ENCODE data around the gene RPS6KA4. TPM values are rescaled to one million over a fixed set of nuclear protein-coding genes. Genes with fewer than 3 reads are reported as not detected.
A peak's percentile ranks its signal among the peaks of the same experiment; 100 is the strongest.

Gene RPS6KA4
- polyA plus RNA-seq (16.7 and 24.6 TPM in 2 replicates), polyA minus RNA-seq (9.3 and 10.5 TPM in 2 replicates)

GRCh38 chr11:64358907-64359711 lies at the start of gene RPS6KA4:
Gene RPS6KA4 (plus strand): TSS chr11:64359162. CDS start chr11:64359236, 74 bp downstream.
- no peaks in the 10 kb centered on the region for H3F3A ChIP-seq (ENCODE audit: insufficient read depth, low read length, poor library complexity, severe bottlenecking)
- H3K4me3 ChIP-seq (ENCODE audit: low read length), result peak within 1 kb of the TSS; percentile 75
- H3K27ac ChIP-seq (ENCODE audit: low read length), result no peak within 1 kb of the TSS
- H3K4me2 ChIP-seq (ENCODE audit: low read length), result peak within 1 kb of the TSS; percentile 76
- TF ChIP-seq MXI1 (conservative IDR thresholded peaks at IDR 0.05; ENCODE audit: poor library complexity, severe bottlenecking) (peak; percentile 29), REST (IDR thresholded peaks at IDR 0.05; ENCODE audit: borderline replicate concordance) (no peak), RAD21 (conservative IDR thresholded peaks at IDR 0.05) (peak; percentile 8), POLR2AphosphoS5 (IDR thresholded peaks at IDR 0.05) (no peak), TAF1 (IDR thresholded peaks at IDR 0.05; ENCODE audit: low read depth) (no peak), EZH2 (IDR thresholded peaks at IDR 0.05; ENCODE audit: borderline replicate concordance, insufficient read depth, low read length, poor library complexity, severe bottlenecking) (no peak), CTCF (IDR thresholded peaks at IDR 0.05; ENCODE audit: poor library complexity, severe bottlenecking) (peak; percentile 18), EP300 (conservative IDR thresholded peaks at IDR 0.05; ENCODE audit: poor library complexity, severe bottlenecking) (no peak), SMC3 (conservative IDR thresholded peaks at IDR 0.05; ENCODE audit: poor library complexity) (peak; percentile 15)
- H3K9me2 ChIP-seq (ENCODE audit: insufficient read depth, low read length), result no peaks in the 10 kb centered on the region
- H4K20me1 ChIP-seq (ENCODE audit: insufficient read depth), result no peaks in the 10 kb centered on the region
- H3K27me3 ChIP-seq (ENCODE audit: insufficient read depth, low read depth, low read length), result no peaks in the 10 kb centered on the region
- H3K79me2 ChIP-seq (replicated peaks; ENCODE audit: insufficient read depth, low read length), result no peaks in the 10 kb centered on the region
- peak within 1 kb of the TSS; percentile 60 for H2AFZ ChIP-seq (ENCODE audit: low read depth, low read length)
- H3K9me3 ChIP-seq (ENCODE audit: low read length), result no peaks in the 10 kb centered on the region
- H3K36me3 ChIP-seq (ENCODE audit: insufficient read depth, low read length), result no peaks in the 10 kb centered on the region
- H3K9ac ChIP-seq (ENCODE audit: low read length), result peak within 1 kb of the TSS; percentile 71

- no peak overlapping the region for H2AFZ ChIP-seq (ENCODE audit: low read depth, low read length)
- H3F3A ChIP-seq (ENCODE audit: insufficient read depth, low read length, poor library complexity, severe bottlenecking), result no peaks in the 10 kb centered on the region
- no peaks in the 10 kb centered on the region for H3K36me3 ChIP-seq (ENCODE audit: insufficient read depth, low read length)
- H3K9ac ChIP-seq (ENCODE audit: low read length), result no peak overlapping the region
- no peaks in the 10 kb centered on the region for H3K79me2 ChIP-seq (replicated peaks; ENCODE audit: insufficient read depth, low read length)
- no peak overlapping the region for H3K4me2 ChIP-seq (ENCODE audit: low read length)
- no peaks in the 10 kb centered on the region for H3K9me2 ChIP-seq (ENCODE audit: insufficient read depth, low read length)
- no peak overlapping the region for H3K27ac ChIP-seq (ENCODE audit: low read length)
- TF ChIP-seq POLR2AphosphoS5 (IDR thresholded peaks at IDR 0.05), result no peak
- TF ChIP-seq MXI1 (conservative IDR thresholded peaks at IDR 0.05; ENCODE audit: poor library complexity, severe bottlenecking), result no peak
- no peak for TF ChIP-seq EZH2 (IDR thresholded peaks at IDR 0.05; ENCODE audit: borderline replicate concordance, insufficient read depth, low read length, poor library complexity, severe bottlenecking)
- TF ChIP-seq REST (IDR thresholded peaks at IDR 0.05; ENCODE audit: borderline replicate concordance), result no peak
- TF ChIP-seq CTCF (IDR thresholded peaks at IDR 0.05; ENCODE audit: poor library complexity, severe bottlenecking), result no peak
- no peak for TF ChIP-seq TAF1 (IDR thresholded peaks at IDR 0.05; ENCODE audit: low read depth)
- no peak for TF ChIP-seq SMC3 (conservative IDR thresholded peaks at IDR 0.05; ENCODE audit: poor library complexity)
- TF ChIP-seq EP300 (conservative IDR thresholded peaks at IDR 0.05; ENCODE audit: poor library complexity, severe bottlenecking), result no peak
- TF ChIP-seq RAD21 (conservative IDR thresholded peaks at IDR 0.05), result no peak
- H4K20me1 ChIP-seq (ENCODE audit: insufficient read depth), result no peaks in the 10 kb centered on the region
- H3K4me3 ChIP-seq (ENCODE audit: low read length), result no peak overlapping the region
- H3K27me3 ChIP-seq (ENCODE audit: insufficient read depth, low read depth, low read length), result no peaks in the 10 kb centered on the region
- no peaks in the 10 kb centered on the region for H3K9me3 ChIP-seq (ENCODE audit: low read length)
These were observed 46.0 kb upstream of the RPS6KA4 start for GRCh38 chr11:64312947-64313346.
